OCI-LY3 (cell line): ENCODE data around the gene EIF3F.

Source experiments
- CTCF ChIP-seq: fragments of 200-600, 300-600 bp; sonication (generic); IDR thresholded peaks from 2 replicates; pipeline ENCODE4 v1.5.1; 2014; ENCODE audit warnings: antibody characterized with exemption, low read length, low read depth
- EZH2phosphoT487 ChIP-seq: fragments of 200-600 bp; shearing (Covaris generic); IDR thresholded peaks from 2 replicates; pipeline ENCODE4 v1.6.1; 2018; ENCODE audit warnings: antibody characterized with exemption, mixed run types, low read depth

GRCh38 chr11:7999795-8000194, 12.7 kb downstream of the EIF3F start:
- TF ChIP-seq CTCF (no peak), EZH2phosphoT487 (no peak)
